Ishikawa (cell line): ENCODE data around the gene SETBP1.

ENCODE experiments used
- CEBPB ChIP-seq: IDR thresholded peaks from 2 replicates; pipeline ENCODE4 v1.6.1; 2012
- CREB1 ChIP-seq: IDR thresholded peaks from 2 replicates; pipeline ENCODE4 v1.6.1; 2012; ENCODE audit warnings: low read depth
- EGR1 ChIP-seq: IDR thresholded peaks from 2 replicates; pipeline ENCODE4 v1.6.1; 2012
- EP300 ChIP-seq: IDR thresholded peaks from 2 replicates; pipeline ENCODE4 v1.6.1; 2012; ENCODE audit warnings: borderline replicate concordance
- FOXM1 ChIP-seq: IDR thresholded peaks from 2 replicates; pipeline ENCODE4 v1.6.1; 2012; ENCODE audit warnings: low read depth, borderline replicate concordance
- MAX ChIP-seq: IDR thresholded peaks from 2 replicates; pipeline ENCODE4 v1.6.1; 2012
- NFIC ChIP-seq: IDR thresholded peaks from 2 replicates; pipeline ENCODE4 v1.6.1; 2012
- RAD21 ChIP-seq: IDR thresholded peaks from 2 replicates; pipeline ENCODE4 v1.6.1; 2012; ENCODE audit warnings: low read depth
- REST ChIP-seq: IDR thresholded peaks from 2 replicates; pipeline ENCODE4 v1.6.1; 2012; ENCODE audit warnings: low read depth, mild to moderate bottlenecking
- TAF1 ChIP-seq: IDR thresholded peaks from 2 replicates; pipeline ENCODE4 v1.6.1; 2012; ENCODE audit warnings: low read depth, mild to moderate bottlenecking
- TCF12 ChIP-seq: IDR thresholded peaks from 2 replicates; pipeline ENCODE4 v1.6.1; 2012; ENCODE audit warnings: low read depth
- TEAD4 ChIP-seq: IDR thresholded peaks from 2 replicates; pipeline ENCODE4 v1.6.1; 2012
- USF1 ChIP-seq: IDR thresholded peaks from 2 replicates; pipeline ENCODE4 v1.6.1; 2012
- YY1 ChIP-seq: IDR thresholded peaks from 2 replicates; pipeline ENCODE4 v1.6.1; 2012; ENCODE audit warnings: low read depth
- ZBTB7A ChIP-seq: IDR thresholded peaks from 2 replicates; pipeline ENCODE4 v1.6.1; 2012; ENCODE audit warnings: low read depth

SETBP1 gene

GRCh38 chr18:44998360-44998759, 317.7 kb downstream of the SETBP1 start:
- TF ChIP-seq TAF1 = no peak
- no peak for TF ChIP-seq TCF12
- TF ChIP-seq MAX = no peak
- TF ChIP-seq RAD21 = no peak
- no peak for TF ChIP-seq CREB1
- no peak for TF ChIP-seq REST
- no peak for TF ChIP-seq YY1
- TF ChIP-seq FOXM1 = no peak
- TF ChIP-seq TEAD4 = no peak

- no peak for TF ChIP-seq TAF1
- TF ChIP-seq CEBPB = no peak
- TF ChIP-seq RAD21 = no peak
- TF ChIP-seq CREB1 = no peak
- no peak for TF ChIP-seq NFIC
- TF ChIP-seq REST = no peak
- TF ChIP-seq MAX = no peak
- no peak for TF ChIP-seq ZBTB7A
- TF ChIP-seq USF1 = no peak
- no peak for TF ChIP-seq TEAD4
- TF ChIP-seq EGR1 = no peak
Measured at GRCh38 chr18:45004546-45005080, 323.9 kb downstream of the SETBP1 start.

GRCh38 chr18:45006934-45007333, 326.2 kb downstream of the SETBP1 start:
- TF ChIP-seq TCF12 = no peak
- TF ChIP-seq USF1 = no peak
- TF ChIP-seq TEAD4 = no peak
- no peak for TF ChIP-seq NFIC
- no peak for TF ChIP-seq RAD21
- TF ChIP-seq EP300 = no peak
- no peak for TF ChIP-seq ZBTB7A
- no peak for TF ChIP-seq CREB1
- TF ChIP-seq CEBPB = no peak
- no peak for TF ChIP-seq EGR1
- TF ChIP-seq YY1 = no peak
- TF ChIP-seq TAF1 = no peak
- no peak for TF ChIP-seq REST
- TF ChIP-seq MAX = no peak
- no peak for TF ChIP-seq FOXM1

GRCh38 chr18:45007531-45007930, 326.8 kb downstream of the SETBP1 start:
- TF ChIP-seq TEAD4 = no peak
- no peak for TF ChIP-seq USF1
- no peak for TF ChIP-seq EP300
- no peak for TF ChIP-seq EGR1
- TF ChIP-seq MAX = no peak
